Measurements from ENCODE around the gene PRIM2.
"Not testable (repeated sequence)": the region's sequence is repeated elsewhere in the genome, so short reads cannot be mapped to it uniquely, and the experiment has no call there.

PRIM2 gene

DNA sequence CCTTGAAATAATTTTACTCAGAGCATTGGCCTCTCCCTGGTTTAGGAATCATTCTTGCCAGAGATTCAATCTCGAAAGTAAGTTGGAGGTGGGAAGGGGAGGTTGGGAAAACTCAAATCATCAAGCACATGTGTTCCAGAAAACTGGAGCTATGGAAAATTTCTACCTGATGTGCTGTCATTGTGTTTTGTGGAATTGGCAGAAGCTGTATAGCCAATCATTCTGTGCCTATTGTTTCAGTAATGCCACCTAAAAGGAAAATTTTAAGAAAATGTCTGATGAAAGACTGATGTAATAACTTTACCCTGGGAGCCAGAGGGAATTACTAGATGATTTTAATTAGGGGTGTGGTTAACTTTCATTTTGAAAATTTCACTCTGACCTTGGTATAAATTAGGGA lies 187.8 kb downstream of the PRIM2 start:
- DNase-seq (ENCODE audit: low read depth, low spot score) = not testable (repeated sequence)

DNA sequence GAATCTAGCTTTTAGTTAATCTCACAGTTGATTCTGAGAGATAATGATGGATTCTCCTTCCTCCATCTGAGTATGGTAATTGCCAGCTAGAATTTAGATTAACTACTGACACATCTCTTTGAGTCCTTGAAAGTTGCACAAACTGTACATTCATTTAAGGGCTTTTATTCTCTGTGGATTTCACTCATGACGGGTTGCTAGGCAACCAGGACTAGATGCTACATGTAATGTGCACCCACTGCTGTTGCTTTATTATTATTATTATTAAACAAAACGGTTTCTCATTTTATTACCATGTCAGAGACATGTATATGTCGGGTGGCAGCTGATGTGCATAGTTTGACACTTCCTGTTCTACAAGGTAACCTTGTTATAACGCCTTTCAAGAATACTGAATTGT lies 193.0 kb downstream of the PRIM2 start:
- DNase-seq (ENCODE audit: low read depth, low spot score) = not testable (repeated sequence)

DNA sequence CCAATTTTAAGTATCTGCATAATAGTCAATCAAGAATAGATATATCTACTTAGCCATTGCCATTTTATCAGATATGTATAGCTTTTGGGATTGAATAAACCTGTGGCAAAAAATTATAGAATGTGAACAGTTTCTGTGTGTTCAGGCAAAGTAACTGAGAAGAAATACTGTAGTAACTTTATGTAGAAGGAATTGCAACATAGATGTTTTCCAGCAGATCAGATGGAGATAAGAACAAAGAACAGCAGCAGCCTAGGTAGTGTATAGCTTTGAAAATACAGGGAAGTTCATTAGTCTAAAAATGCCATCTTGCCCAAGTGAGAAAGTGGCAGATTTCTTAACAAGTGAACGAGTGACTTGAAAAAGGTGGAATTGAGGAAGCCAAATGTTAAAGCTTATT lies 197.7 kb downstream of the PRIM2 start:
- not testable (repeated sequence) for DNase-seq (ENCODE audit: low read depth, low spot score)

DNA sequence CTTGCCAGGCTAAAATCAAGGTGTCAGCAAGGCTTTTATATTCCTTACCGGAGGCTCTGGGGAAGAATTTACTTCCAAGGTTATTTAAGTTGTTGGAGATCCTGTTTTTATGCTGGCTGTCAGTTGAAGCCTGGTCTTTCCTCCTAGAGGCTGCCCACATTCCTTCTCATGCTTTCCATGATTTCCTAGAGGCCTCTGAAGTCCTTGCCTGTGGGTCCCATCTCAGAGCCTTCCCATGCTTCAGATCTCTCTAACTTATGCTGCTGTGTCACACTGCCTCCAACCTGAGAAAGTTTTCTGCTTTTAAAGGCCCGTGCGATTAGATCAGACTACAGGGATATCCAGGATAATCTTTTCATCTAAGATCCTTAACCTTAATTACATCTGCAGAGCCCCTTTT lies 198.4 kb downstream of the PRIM2 start:
- DNase-seq (ENCODE audit: low read depth, low spot score) = not testable (repeated sequence)

DNA sequence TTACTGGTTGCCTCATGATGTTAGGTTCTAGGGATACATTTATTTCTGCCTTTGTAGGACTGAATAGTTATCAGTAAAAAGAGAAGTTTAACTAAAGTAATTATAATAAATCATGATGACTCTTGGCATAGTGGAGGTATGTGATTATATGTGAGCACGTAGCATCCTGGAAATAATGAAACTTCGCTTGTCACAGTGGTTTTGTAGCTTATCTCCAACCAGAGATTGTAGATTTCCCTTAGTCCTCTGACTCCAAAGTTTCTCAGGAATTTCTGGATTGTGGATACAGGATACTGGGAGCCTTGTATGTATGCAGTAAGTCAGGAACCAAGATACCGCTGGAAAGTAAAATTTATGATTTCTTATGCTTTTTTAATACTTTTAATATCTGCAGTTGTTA lies 199.3 kb downstream of the PRIM2 start:
- not testable (repeated sequence) for DNase-seq (ENCODE audit: low read depth, low spot score)

DNA sequence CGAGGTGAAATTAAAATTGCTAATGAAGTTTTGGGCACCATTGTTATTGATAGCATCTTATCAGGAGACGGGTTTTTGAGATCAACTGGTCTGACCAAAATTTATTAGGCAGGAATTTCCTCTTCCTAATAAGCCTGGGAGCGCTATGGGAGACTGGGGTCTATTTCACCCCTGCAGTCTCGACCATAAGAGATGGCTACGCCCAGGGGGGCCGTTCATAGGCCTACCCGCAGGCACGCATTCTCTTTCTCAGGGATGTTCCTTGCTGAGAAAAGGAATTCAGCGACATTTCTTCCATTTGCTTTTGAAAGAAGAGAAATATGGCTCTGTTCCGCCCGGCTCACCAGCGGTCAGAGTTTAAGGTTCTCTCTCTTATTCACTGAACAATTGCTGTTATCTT lies 201.8 kb downstream of the PRIM2 start:
- not testable (repeated sequence) for DNase-seq (ENCODE audit: low read depth, low spot score)

DNA sequence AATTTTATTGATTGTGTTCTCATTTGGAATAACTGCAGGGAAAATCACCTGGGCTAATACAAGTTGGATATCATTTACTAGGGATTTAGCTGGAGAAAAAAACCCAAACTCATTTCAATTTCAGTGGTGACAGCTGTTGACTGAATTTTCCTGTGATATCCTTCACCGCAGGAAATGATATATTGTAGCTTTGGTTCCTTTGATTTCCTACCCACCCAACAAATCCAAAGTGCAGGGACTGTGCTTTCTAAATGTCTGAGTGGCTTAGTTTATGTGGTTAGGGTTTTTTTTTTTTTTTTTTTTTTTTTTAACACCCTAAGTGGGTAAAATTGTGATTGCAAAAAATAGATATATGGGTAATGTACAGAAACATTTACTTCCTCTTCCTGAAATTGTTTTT lies 203.7 kb downstream of the PRIM2 start:
- not testable (repeated sequence) for DNase-seq (ENCODE audit: low read depth, low spot score)

DNA sequence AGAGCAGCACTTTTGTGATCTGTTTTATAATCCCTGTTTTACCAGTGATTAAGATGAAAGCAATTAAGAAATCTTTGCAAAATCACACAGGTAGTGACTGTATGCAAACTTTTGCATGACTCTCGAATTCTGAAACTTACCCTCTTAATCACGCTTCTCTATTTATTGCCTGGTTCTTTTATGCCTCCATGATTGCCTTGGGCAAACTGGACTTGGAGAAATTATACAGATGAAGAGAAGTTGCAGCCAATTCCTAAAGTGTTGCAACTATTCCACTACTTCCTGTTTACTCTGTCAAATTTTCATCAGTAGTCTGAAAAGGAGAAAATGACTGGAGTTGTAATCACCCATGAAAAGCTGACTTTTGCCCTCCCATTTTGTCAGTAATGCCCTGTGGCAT lies 205.8 kb downstream of the PRIM2 start:
- not testable (repeated sequence) for DNase-seq (ENCODE audit: low read depth, low spot score)

DNA sequence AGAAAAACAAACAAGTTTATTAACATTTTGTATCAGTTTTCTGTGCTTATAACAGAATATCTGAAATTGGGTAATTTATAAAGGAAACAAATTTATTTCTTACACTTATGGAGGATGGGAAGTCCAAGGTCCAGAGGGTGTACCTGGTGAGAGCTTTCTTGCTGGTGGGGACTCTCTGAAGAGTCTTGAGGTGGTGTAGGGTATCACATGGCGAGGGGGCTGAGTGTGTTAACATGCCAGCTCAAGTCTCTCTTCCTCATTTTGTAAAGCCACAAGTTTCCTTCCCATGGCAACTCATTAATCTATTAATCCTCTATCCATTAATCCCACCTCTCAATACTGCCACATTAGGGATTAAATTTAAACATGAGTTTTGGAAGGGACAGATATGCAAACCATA lies 212.3 kb downstream of the PRIM2 start:
- not testable (repeated sequence) for DNase-seq (ENCODE audit: low read depth, low spot score)

DNA sequence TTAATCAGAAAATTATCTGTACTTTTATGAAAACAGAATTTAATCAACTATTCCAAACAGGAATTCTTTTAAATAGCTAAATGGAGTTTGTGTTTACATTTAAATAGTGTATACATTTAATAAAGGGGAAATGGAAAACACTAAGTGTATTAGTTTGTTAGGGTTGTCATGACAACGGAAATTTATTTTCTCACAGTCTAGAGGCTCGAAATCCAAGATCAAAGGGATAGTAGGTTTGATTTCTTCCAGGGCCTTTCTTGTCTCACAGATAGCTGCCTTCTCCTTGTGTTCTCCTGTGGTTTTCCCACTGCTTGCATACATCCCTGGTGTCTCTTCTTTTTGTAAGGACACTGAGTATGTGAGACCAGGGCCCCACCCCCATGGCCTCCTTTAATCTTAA lies 215.2 kb downstream of the PRIM2 start:
- DNase-seq (ENCODE audit: low read depth, low spot score) = not testable (repeated sequence)

DNA sequence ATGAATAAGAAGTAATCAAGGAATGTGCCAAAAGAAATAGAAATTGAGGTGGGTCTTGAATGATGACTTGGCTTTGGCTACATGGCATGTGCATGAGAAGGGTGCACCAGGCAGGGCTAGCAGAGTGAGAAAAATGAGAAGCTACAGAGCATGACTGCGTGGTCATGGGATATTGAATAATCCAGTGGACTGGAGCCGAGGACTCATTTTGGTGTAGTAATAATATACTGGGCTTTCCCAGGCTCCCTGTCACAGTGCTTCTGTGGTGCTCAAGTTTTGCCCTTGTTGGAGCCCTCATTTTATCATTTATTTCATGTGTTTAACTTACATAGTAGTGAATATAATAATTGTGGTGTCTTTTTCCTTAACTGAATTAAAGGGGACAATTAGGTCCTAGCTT lies 217.7 kb downstream of the PRIM2 start:
- DNase-seq (ENCODE audit: low read depth, low spot score) = not testable (repeated sequence)

DNA sequence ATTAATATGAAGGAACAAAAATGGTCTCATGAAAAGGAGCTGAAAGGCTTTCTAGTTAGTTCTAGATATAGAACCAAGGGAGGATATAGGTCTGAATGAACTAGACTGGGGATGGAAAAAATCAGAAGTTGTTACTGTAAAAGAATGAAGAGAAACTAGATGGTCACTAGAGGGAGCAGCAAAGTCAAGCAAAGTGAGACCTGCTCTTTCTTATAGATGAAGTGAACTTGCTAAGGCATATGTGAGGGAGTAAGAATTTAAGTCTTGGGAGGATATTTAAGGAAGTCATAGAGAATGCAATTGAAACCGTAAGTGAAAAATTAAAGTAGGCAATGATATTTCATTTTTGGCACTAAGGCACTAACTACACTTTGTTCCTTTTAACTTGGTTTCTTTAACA lies 218.6 kb downstream of the PRIM2 start:
- peak; percentile 42 for DNase-seq (ENCODE audit: low read depth, low spot score)

DNA sequence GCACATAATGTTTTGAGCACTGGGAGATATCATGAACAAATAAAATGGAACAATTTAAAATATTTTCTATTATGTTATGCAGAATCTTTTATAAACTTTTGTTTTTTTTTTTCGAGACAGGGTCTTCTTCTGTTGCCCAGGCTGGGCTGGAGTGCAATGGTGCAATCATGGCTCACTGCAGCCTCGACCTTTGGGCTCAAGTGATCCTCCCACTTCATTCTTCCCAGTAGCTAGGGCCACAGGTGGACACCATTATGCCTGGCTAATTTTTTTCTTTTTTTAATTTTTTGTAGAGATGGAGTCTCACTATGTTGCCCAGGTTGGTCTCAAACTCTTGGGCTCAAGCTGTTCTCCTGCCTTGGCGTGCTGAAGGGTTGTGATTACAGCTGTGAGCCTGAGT lies 220.5 kb downstream of the PRIM2 start:
- DNase-seq (ENCODE audit: low read depth, low spot score) = not testable (repeated sequence)

DNA sequence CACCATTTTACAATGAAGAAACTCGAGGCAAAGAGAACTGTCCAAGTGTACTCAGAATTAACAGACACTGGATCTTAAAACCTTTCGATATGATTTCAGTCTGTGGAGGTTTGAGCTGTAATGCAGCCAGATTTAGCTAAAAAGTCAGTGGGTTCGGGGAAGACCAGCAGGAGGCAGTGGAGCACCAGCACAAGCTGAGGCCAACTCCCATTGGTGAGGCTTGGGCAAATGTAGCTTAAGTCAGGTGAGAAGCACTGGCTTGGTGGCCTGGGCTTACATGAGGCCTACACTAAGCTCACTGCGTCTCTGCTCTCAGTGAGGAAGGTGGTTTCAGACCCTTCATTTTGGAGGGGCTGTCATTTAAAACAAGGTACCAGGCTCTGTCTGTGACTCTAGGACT lies 234.5 kb downstream of the PRIM2 start:
- DNase-seq (ENCODE audit: low read depth, low spot score) = not testable (repeated sequence)

DNA sequence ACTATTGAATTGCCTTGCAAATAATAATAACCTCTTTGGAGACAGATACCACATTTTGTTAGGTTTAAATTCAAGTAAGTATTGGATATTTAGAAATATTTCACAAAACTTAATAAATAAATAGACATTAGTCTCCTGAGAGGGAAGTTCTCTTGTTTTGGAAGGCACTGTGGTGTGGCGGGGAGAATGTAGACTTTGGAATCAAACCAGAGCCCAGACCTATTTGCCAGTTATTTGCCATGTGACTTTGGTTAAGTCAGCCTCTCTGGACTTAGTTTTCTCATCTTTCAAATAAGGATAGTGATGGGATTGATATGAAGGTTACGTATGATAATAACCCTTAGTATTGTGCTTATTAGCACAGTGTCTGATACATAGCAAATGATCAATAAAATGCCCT lies 240.4 kb downstream of the PRIM2 start:
- not testable (repeated sequence) for DNase-seq (ENCODE audit: low read depth, low spot score)

DNA sequence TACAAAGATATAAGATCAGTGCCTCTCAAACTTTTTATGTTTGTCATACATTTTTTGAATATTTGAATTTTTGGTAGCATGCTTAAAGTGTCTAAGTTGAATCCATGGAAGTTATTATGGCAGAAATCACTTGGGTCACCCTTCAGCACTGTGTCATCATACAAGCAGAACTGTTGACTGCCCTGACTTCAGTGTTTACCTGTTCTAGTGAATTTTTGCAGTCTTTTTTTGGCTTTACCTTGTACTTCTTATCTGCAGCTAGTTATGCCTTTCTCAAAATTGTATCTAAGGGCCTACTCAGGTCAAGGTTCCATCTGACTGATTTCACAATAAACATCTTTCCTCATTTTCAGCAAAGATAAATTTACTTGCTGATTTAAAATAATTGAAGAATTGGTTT lies 241.7 kb downstream of the PRIM2 start:
- not testable (repeated sequence) for DNase-seq (ENCODE audit: low read depth, low spot score)

DNA sequence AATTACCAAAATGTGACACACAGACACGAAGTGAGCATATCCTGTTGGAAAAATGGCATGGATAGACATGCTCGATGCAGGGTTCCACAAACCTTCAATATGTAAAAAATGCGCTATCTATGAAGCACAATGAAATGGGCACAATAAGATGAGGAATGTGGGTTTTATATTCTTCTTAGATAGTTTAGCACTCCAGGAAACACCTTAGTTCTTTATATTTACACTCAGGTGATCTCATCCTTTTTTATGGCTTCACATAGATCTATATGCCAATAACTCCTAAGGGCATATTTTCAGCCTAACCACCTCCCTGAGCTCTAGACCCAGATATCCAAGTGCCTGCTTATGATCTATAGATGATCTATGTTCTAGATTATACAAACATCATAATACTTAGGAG lies 244.8 kb downstream of the PRIM2 start:
- not testable (repeated sequence) for DNase-seq (ENCODE audit: low read depth, low spot score)

DNA sequence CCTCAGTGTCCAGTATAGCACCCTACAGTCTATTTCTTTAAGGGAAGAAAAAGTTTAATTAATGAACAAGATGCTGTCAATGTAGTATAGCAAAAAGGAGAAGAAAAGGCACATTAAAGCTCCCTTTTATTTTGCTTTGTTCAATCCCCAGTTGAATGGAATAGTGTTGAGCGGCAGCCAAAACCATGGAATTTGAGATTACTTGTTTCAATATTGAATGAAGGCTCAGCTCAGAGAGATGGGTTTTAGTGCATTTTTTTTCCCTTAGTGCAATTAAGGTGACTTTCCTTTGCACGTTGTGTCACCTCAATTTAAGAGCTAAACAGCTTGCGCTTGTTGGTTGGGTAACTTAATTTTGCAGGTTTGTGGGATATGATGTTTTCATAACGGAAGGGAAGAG lies 254.7 kb downstream of the PRIM2 start:
- DNase-seq (ENCODE audit: low read depth, low spot score) = peak; percentile 46

DNA sequence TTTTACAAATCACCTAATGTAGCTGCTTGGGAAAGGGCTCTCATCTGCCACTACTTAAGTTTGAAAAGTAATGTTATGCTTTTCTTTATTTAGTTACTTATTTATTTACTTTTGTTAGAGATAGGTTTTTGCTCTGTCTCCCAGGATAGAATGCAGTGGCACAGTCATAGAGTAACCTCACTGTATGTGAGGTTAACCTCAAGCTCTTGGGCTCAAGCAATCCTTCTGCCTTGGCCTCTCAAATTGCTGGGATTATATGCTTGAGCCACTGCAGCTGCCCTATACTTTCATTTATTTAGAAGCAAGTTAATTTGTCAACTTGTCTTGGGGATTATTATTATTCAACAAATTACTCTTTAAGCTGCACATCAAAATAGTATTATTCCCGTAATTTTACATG lies 255.4 kb downstream of the PRIM2 start:
- DNase-seq (ENCODE audit: low read depth, low spot score) = peak; percentile 0

DNA sequence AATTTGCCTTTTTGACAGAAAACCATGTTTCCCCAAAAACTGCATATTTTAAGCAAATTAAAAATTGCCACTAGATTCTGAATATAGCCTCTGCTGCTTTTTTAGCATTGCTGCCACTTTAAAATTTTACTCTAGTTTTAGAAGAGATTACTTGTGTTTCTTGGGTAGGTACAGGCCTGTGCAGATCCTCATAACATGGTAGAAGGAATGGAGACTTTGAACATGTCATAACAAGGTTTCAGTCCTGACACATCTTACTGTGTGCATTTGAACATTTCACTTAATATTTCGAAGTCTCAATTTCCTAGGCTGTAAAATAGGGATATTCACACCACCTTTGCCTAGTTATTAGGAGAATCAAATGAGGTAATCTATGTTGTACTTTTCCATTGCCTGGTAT lies 259.6 kb downstream of the PRIM2 start:
- not testable (repeated sequence) for DNase-seq (ENCODE audit: low read depth, low spot score)

DNA sequence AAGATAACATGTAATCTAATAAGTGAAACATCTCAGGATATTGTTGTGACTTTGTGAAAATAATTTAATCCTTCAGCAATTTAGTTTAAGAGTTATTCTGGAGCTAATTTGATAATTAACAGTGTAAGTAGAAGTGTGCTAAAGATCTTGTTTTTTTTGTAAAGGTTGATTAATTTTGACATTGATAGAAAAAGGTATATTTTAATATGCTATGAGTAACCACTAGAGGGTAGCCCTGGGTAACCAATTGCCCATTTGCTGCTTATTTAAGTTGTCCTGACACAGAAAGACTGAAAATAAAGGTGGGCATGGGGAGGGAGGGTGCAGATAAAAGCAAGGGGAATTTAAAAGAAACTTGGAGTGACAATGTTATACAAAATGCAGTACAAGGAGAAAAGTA lies 262.1 kb downstream of the PRIM2 start:
- peak; percentile 1 for DNase-seq (ENCODE audit: low read depth, low spot score)

DNA sequence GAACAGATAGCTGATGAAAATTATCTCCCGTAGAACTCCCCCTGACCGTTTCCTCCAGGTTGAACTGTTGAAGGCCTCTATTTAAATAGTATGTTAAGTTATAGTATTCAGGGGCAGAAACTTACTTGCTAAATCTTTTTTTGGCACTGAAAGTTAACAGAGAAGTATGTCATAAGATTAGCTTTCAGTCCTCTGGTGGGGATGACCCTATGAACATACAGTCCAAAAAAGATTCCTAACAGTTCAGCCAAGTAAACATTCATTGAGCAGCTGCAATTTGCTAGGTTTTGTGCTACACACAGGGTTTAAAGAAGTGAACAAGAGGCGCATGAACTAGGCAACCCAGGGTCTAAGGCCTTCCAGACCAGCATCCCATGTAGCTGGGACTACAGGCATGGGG lies 264.2 kb downstream of the PRIM2 start:
- DNase-seq (ENCODE audit: low read depth, low spot score) = not testable (repeated sequence)

DNA sequence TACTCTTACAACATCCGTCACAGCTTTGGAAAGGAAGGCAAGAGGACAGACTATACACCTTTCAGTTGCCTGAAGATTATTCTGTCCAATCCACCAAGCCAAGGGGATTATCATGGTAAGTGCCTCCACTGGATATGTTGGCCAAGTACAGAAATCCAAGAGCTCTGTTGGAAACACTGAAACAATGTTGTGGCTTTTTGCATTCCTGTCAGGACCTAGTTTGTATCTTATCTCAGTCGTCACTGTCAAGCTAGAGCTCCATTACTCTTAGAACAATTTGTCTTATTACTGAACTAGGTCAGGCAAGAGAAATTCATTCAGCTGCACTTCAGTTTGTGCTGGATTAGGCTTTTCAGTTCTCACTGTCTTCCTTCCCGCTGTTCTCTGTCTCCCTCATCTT lies 283.7 kb downstream of the PRIM2 start:
- peak; percentile 19 for DNase-seq (ENCODE audit: low read depth, low spot score)

DNA sequence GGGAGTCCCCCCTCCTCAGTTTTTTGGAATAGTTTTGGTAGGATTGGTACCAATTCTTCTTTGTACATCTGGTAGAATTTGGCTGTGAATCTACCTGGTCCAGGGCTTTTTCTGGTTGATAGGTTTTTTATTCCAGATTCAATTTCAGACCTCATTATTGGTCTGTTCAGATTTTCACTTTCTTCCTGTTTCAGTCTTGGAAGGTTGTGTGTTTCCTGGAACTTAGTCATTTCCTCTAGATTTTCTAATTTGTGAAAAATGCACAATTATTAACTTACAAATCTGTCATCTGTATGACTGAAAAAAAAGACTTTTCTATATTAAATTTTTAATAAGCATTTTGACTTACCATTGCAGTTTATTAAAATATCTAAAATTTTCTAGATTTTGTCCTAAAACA lies 287.9 kb downstream of the PRIM2 start:
- not testable (repeated sequence) for DNase-seq (ENCODE audit: low read depth, low spot score)
